ENCODE results near the gene ESRRA. TPM values are rescaled to one million over a fixed set of nuclear protein-coding genes. Genes with fewer than 3 reads are reported as not detected.

Gene ESRRA
- total RNA-seq, 2 donors from 2014 or later = 33.6 to 48.1 TPM

DNA sequence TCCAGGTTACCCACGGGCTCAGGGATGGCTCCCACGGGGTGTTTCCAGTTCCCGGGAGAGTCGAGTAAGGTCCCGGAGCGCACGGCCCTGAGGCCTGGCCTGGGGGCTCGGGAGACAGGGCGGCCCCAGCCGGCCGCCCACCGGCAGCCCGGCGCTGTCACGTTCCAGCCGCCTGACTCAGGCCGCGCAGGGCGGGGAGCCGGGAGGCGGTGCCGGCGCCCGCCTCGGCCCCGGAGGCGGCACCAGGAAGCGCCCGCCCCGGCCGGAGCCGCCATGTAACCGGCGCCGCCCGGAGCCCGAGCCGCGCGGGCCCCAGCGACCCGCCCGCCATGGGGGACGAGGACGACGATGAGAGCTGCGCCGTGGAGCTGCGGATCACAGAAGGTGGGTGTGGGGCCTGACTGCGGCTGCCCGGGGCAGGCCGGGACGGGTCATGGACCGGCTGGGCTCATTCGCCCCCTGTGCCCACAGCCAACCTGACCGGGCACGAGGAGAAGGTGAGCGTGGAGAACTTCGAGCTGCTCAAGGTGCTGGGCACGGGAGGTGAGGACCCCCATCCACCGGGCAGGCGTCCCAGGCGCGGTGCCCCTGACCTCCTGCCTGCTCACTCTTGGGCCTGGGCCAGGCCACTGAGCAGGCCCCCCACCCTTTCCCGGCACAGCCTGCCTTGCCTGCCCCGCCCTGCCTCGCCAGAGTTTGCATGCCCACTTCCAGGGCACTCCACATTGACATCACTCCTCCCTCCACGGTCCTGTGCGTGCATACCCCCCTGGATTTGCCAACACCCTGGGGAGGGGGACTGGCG lies 53.8 kb downstream of the ESRRA start, which contains the start of gene RPS6KA4:
Gene RPS6KA4, plus strand, starts transcription at position 256 of the 805 bp plus-strand sequence. Its CDS starts 74 bp downstream, at position 330.
- Mint-ChIP-seq H3K36me3 (peaks cover 10 to 19% of the 10 kb centered on the region in 2 donors), H3K9me3 (no peaks in the 10 kb centered on the region)
- peak; percentile 69 to 79 for DNase-seq (ENCODE audit: low spot score in 2 of 2)

GRCh38 chr11:64359712-64360445 lies 54.6 kb downstream of the ESRRA start:
- no peaks in the 10 kb centered on the region for H3K9me3 Mint-ChIP-seq
- ATAC-seq = peak in 1 of 2 donors; percentile 43
- peak in 1 of 2 donors; percentile 35 for DNase-seq (ENCODE audit: low spot score in 2 of 2)
- H3K27ac Mint-ChIP-seq = peak overlapping the region; percentile 42 to 69
- peaks cover 10 to 19% of the 10 kb centered on the region in 2 donors for H3K36me3 Mint-ChIP-seq

More for the DNA sequence above, 53.8 kb downstream of the ESRRA start, which contains the start of gene RPS6KA4:
- H3K27ac Mint-ChIP-seq = peak within 1 kb of the TSS; percentile 54 to 85
- ATAC-seq = peak; percentile 80

DNA sequence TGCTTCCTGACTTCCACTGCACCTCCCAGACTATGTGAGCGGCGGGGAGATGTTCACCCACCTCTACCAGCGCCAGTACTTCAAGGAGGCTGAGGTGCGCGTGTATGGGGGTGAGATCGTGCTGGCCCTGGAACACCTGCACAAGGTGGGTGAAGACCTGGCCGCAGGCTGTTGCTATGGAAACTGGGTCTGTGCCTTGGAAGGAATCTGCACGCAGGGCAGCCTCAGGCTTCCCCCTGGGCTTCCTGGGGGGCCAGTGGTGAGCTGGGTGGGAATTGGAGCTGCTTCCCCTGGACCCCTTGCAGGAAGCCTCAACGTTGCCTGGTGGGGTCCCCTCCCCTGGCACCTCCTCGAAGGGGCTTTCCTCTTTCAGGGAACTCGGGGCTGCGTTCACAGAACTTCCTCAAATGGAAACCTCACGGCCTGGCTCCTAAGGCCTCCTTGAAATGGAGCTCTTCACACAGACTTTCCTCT lies 55.2 kb downstream of the ESRRA start:
- ATAC-seq (peak in 1 of 2 donors; percentile 1), DNase-seq (ENCODE audit: low spot score in 2 of 2) (no peak)
- peak overlapping the region in 1 of 2 donors; percentile 42 for H3K27ac Mint-ChIP-seq
- peaks cover 10 to 19% of the 10 kb centered on the region in 2 donors for H3K36me3 Mint-ChIP-seq
- no peaks in the 10 kb centered on the region for H3K9me3 Mint-ChIP-seq

DNA sequence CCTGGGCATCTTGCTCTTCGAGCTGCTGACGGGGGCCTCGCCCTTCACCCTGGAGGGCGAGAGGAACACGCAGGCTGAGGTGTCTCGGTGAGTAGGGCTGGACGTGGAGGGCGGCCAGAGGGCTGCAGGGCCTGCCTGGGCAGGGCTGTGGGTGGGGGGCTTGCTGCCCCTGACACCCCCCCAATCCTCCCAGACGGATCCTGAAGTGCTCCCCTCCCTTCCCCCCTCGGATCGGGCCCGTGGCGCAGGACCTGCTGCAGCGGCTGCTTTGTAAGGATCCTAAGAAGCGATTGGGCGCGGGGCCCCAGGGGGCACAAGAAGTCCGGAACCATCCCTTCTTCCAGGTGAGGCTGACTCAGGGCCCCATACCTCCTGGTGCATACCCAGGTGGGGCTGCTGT lies 56.3 kb downstream of the ESRRA start:
- H3K36me3 Mint-ChIP-seq = peaks cover 10 to 19% of the 10 kb centered on the region in 2 donors

DNA sequence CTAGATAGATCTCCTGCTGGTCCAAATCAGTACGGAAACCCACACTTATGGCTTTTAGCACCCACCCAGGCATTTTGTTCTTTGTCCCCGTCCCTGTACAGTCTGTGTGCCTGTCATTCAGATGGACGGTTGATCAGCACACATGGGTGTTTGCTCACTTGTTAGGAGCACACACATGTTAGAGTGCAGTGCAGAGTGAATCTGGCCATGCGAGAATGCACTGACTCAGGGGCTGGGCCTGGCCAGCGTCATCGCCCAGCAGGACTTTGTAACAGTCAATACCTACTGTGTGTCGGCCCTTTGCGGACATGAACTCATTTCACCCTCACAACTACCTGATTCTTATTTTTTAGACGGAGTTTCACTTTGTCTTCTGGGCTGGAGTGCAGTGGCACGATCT lies 57.0 kb downstream of the ESRRA start:
- DNase-seq (ENCODE audit: low spot score in 2 of 2) = no peak
- Mint-ChIP-seq H3K27ac (no peak overlapping the region), H3K9me3 (no peaks in the 10 kb centered on the region), H3K36me3 (peaks cover 10 to 19% of the 10 kb centered on the region in 2 donors)
- ATAC-seq = no peak

More for the DNA sequence above, 56.3 kb downstream of the ESRRA start:
- H3K27ac Mint-ChIP-seq = no peak overlapping the region
- DNase-seq (ENCODE audit: low spot score in 2 of 2) (no peak), ATAC-seq (no peak)
- H3K9me3 Mint-ChIP-seq = no peaks in the 10 kb centered on the region

DNA sequence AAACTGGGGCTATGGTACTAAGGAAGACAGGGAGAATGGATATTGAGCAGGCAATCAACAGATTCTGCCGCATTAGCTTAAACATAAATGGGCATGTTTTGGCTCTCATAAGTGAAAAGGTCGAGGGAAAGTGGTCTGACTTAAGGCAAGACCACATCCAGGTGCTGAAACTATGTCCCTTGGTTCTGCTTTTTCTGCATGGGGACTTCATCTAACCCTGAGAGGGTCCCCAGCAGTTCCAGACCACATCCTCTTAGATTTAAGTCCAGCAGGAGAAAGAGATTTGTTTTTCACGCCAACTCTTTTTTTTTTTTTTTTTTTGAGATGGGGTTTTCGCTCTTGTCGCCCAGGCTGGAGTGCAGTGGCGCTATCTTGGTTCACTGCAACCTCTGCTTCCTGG lies 59.1 kb downstream of the ESRRA start:
- no peaks in the 10 kb centered on the region for H3K9me3 Mint-ChIP-seq
- no peak for ATAC-seq
- DNase-seq (ENCODE audit: low spot score in 2 of 2) = no peak
- no peak overlapping the region for H3K27ac Mint-ChIP-seq
- peaks cover 9 to 19% of the 10 kb centered on the region in 2 donors for H3K36me3 Mint-ChIP-seq

GRCh38 chr11:64364911-64365310 lies 59.6 kb downstream of the ESRRA start:
- no peak for ATAC-seq

More at GRCh38 chr11:64364911-64365310, 59.6 kb downstream of the ESRRA start:
- H3K9me3 Mint-ChIP-seq = no peaks in the 10 kb centered on the region
- H3K27ac Mint-ChIP-seq = no peak overlapping the region
- H3K36me3 Mint-ChIP-seq = peaks cover 8 to 14% of the 10 kb centered on the region in 2 donors
- DNase-seq (ENCODE audit: low spot score in 2 of 2) = no peak

Other genes with a start within 250 kb of the ESRRA start
- gene MACROD1, start 139.4 kb upstream of the ESRRA start, total RNA-seq = 10 to 100 TPM; 11.0 to 25.3 TPM
- gene STIP1, start 119.4 kb upstream of the ESRRA start, total RNA-seq = 100 to 1,000 TPM; 328 to 366 TPM
- gene FERMT3, start 98.8 kb upstream of the ESRRA start, total RNA-seq = 100 to 1,000 TPM; 142 to 193 TPM
- 10 to 100 TPM; 31.2 to 36.5 TPM for gene TRPT1, start 79.3 kb upstream of the ESRRA start, total RNA-seq
- 10 to 100 TPM; 87.4 to 88.8 TPM for gene NUDT22, start 79.2 kb upstream of the ESRRA start, total RNA-seq
- gene DNAJC4, start 75.0 kb upstream of the ESRRA start, total RNA-seq = 10 to 100 TPM; 26.7 to 48.7 TPM
- gene VEGFB, start 70.9 kb upstream of the ESRRA start, total RNA-seq = 100 to 1,000 TPM in 1 of 2 donors, 10 to 100 TPM in 1; 57.6 to 119 TPM
- 10 to 100 TPM; 27.7 to 36.0 TPM for gene FKBP2, start 64.4 kb upstream of the ESRRA start, total RNA-seq
- 100 to 1,000 TPM; 177 to 262 TPM for gene PPP1R14B, start 58.6 kb upstream of the ESRRA start, total RNA-seq
- gene PLCB3, start 54.0 kb upstream of the ESRRA start, total RNA-seq = 10 to 100 TPM; 10.4 to 13.7 TPM
- gene BAD, start 20.9 kb upstream of the ESRRA start, total RNA-seq = 10 to 100 TPM in 1 of 2 donors, 1 to 10 TPM in 1; 7.1 to 31.6 TPM
- 10 to 100 TPM; 34.2 to 37.6 TPM for gene GPR137, start 19.7 kb upstream of the ESRRA start, total RNA-seq
- gene KCNK4, start 14.2 kb upstream of the ESRRA start, total RNA-seq = under 1 TPM; 0.23 to 0.46 TPM
- under 1 TPM in 1 of 2 donors, not detected in 1; 0.55 TPM for gene CATSPERZ, start 5.2 kb upstream of the ESRRA start, total RNA-seq
- 100 to 1,000 TPM; 198 to 213 TPM for gene TRMT112, start 12.0 kb downstream of the ESRRA start, total RNA-seq
- 100 to 1,000 TPM; 131 to 152 TPM for gene PRDX5, start 12.6 kb downstream of the ESRRA start, total RNA-seq
- gene CCDC88B, start 34.7 kb downstream of the ESRRA start, total RNA-seq = 100 to 1,000 TPM in 1 of 2 donors, 10 to 100 TPM in 1; 75.0 to 103 TPM
- gene RPS6KA4, start 53.6 kb downstream of the ESRRA start, total RNA-seq = 10 to 100 TPM; 23.2 to 23.8 TPM

Measured in activated naive CD4-positive, alpha-beta T cell treated with anti-CD3 and anti-CD28 coated beads, Interleukin-2, amount 50 U/mL, for 72 hours (primary cell).